ACHN (cell line): Measurements from ENCODE around the gene NSUN2.
A peak's percentile ranks its signal among the peaks of the same experiment; 100 is the strongest.

Experiments
- DNase-seq: peaks from one replicate; pipeline ENCODE4 v3.0.0-alpha.2; 2015
- in situ Hi-C: cut with HindIII; loops from 2 replicates; pipeline ENCODE4 v1.10.0; 2017; ENCODE audit warnings: low sequenced_read_pairs, low pct_ligation_motif_present, low pct_unique_long_range_greater_than_20kb

NSUN2 gene

GRCh38 chr5:6592601-6593000 lies 40.2 kb downstream of the NSUN2 start:
- DNase-seq: no peak
- in situ Hi-C loops: no loop called here

DNA sequence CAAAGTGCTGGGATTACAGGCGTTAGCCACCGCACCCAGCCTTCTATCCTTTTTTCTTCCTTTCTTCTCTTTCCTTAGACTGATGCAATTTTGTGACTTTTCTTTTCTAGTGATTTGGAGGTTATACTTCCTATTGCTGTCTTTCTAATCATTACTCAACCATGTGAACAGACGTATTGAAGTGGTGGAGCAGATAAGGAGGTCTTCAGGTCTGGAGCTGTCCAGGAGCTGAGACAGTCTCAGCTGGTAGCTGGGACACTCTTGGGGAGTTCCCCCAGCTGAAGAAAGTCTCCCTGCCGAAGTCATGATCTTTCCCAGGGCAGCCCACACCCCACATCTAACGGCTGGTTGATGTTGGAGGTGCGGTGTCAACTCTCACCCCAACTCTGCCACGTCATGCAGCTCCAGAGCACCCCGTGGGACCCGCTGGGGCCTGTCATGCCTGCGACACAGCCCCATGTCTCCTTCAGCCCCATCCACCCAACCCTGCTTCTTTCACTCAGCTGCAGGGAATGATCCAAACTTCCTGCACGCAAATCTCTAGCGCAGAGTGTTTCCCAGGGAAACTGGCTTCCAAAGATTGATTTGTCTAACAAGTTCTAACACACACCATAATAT lies 41.1 kb downstream of the NSUN2 start:
- in situ Hi-C loops: no loop called here
- no peak for DNase-seq

GRCh38 chr5:6590581-6590980 lies 42.3 kb downstream of the NSUN2 start:
- in situ Hi-C loops: no loop called here
- DNase-seq: no peak

GRCh38 chr5:6587171-6587570 lies 45.7 kb downstream of the NSUN2 start:
- in situ Hi-C loops: no loop called here
- DNase-seq: no peak

DNA sequence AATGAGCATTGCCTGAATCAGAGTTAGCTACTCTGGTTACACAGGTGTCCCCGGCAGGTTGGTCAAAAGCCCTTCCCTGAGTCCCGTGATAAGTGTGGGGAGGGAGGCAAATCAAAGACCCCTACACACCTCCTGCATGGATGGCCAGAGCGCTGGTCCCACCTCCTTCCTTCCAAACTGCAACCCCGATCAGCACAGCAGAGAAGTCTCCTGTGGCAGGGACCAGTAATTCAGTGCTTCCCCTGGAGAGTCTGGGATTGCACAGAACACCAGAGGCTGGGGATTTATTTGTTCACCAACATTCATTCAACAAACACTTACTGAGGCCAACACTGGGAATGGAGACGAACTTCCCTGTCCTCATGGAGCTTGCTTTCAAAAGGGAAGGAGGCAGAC lies 46.2 kb downstream of the NSUN2 start:
- in situ Hi-C loops: no loop called here
- DNase-seq: no peak

DNA sequence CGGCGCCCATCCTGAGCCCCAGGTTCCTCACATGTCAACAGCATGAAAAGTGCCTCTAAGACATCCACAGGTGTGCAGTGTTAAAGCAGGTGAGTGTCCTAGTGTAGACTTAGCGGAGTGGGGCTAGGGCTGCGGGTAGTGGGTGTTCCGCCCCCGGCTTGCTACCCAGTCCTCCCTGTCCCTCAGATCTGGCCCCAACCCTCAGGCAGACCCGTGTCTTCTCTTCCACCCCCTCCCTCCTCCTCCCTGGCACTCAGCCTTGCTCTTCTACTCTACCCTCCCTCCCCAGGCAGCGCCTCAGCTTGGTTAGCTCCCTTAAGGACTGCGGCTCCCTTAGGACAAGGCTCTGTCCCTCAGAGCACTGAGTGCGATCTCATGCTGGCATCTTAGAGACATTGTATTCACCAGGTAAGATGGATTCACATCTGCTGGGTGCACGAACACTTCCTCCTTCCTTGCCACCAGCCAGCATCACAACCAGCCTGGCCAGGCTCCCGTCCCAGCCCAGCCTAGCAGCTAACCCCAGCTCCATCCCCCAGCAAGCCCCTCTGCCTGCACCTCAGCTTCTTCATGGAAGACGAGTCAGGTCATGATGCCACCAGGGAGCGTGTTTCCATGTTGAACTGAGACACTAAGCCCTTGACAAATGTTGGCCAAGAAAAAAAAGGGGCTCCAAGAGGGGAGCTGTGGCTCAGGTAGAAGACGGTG lies 46.8 kb downstream of the NSUN2 start:
- in situ Hi-C loops: no loop called here
- no peak for DNase-seq

DNA sequence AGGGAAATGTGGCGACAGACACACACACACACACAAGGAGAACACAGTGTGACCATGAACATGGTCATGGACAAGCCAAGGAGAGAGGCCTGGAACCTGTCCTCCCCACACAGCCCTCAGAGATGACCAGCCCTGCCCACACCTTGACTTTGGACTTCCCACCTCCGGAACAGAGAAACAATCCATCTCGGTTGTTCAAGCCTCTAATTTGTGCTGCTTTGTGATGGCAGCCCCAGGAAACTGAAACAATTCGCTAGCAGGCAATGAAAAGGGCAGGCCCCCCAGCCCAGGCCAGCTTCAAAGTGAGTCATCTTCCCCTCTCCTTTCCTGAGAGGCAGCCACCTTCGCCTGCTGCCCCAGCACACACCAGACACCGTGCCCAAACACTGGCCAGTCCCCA lies 47.7 kb downstream of the NSUN2 start:
- in situ Hi-C loops: no loop called here
- DNase-seq: no peak

- DNase-seq: no peak
- in situ Hi-C loops: no loop called here
Measured at GRCh38 chr5:6584727-6585126, 48.1 kb downstream of the NSUN2 start.

DNA sequence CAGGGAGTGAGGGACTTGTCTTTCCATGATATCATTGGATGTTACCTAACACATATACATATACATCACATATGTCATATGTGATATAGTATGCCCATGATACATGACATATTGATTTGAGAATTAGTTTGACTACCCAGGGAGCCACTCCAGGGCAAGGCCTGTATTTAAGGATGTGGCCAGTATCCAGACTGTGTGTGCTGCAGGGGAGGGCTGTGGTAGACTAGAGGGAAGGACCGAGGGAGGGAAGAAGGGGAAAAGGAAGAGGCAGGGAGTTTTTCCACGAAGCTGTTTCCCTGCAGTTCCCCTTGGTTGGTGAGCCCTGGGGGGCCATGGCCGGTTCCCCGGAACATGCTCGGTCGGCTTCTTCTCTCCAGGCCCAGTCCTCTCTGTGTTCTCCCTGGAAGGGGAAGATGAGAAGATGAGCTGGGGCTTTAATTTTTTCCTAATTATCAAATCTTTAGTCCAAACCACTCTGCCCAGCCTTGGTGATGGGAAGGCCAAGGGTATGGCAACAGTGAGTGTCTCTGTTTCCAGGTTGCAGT lies 48.7 kb downstream of the NSUN2 start:
- no peak for DNase-seq
- in situ Hi-C loops: no loop called here

DNA sequence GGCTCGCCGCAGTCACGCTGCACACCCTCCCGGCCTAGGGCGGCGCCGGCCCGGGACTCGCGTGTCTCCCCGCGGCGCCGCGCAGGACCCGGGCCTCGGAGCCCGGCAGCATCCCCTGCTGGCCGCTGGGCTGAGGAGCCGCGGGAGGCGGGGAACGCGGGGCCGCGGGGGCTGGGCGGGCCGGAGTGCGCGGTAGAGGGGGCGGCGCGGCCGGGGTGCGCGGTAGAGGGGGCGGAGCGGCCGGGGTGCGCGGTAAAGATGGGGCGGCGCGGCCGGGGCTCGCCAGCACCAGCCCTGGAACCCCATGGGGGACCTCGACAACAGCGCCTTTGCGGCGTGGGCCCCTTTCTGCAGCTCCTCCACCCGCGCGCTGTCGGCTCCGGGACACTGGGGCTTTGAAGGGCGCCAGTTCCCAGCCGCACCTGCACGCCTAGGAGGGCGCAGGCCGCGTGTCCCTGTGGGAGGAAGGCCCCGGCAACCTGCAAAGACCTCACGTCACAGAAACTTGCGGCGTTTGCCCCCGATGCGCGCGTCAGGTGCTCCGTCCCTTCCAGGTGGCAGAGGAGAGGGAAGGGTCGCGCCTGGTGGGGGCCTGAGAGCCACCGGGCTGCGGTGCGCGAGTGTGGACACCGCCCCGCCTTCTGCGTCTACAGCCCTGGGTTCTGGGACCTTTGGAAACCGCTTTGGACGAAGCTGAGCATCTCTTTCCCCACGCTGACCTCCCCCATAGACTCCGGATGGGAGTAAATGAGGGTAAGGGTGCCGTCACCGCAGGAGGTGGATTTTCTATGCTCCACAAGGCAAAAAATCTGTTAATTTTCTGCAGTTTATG lies 49.6 kb downstream of the NSUN2 start:
- peak; percentile 41 for DNase-seq
- in situ Hi-C loops: no loop called here

DNA sequence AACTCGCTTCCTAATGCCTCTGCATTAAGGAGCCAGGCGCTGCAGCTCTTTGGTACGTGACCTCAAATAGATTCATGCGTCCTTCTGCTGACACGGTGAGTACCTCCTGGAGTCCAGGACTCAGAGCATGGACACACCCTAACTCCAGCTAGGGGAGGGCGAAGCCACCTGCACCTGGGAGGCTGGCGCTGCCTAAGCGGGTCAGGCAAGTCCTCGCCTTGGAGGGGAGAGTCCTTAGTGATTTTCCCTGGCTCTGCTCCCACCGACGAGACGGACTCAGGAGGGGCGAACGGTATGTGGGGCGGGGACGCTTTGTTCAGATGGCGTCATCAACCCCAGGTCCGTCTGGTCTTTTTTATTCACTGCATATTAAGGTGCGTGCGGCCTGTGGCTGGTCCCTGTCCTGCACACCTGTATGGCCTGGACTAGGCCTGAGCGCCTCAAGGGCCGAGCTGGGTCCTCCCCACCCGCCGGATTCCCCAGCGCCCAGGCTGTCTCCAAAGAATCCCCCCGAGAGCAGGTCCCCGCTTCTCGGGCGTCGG lies 50.3 kb downstream of the NSUN2 start:
- DNase-seq: no peak
- in situ Hi-C loops: no loop called here

DNA sequence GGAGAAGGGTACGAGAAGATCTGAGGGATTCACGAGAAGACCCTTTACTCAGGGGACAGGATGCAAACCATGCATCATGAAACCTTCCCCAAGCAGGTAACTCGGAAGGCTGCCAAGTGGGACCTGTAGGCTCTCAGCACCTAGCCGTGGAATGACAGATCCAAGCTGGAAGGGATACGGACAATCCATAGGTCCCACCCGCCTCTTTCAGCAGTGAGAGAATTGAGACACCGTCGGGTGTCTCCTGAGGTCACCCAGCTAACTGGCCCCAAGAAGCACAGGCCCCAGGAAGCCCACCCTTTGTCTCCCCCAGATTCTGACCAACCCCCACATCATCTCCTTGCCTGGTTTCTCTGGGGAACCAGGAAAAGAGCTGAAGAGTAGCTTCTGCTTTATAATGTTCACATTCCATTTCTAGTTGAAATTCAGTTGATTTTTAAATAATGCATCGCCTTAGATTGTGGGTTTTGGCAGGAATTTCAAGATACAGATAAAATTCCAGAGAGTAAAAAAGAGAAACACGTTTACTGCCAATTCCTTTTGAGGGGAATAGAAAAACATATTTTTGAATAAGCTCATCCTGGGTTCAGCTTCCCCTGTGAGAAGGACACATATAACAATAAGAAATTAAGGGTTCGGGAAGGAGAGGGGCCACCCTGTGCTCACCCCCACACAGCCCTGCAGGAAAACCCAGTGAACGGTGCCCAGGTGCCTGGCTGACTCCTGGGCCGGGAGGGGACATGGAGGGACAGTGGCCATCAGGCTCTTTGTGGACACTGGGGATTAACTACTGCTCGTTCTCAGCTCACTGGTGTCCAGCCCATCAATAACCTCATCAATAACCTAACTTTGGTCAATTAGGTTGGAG lies 51.1 kb downstream of the NSUN2 start:
- DNase-seq: no peak
- in situ Hi-C loops: no loop called here

GRCh38 chr5:6581090-6581489 lies 51.8 kb downstream of the NSUN2 start:
- in situ Hi-C loops: no loop called here
- DNase-seq: no peak

- no peak for DNase-seq
- in situ Hi-C loops: no loop called here
Measured at GRCh38 chr5:6579535-6579934, 53.3 kb downstream of the NSUN2 start.

- in situ Hi-C loops: no loop called here
- DNase-seq: no peak
Measured at GRCh38 chr5:6578676-6579343, 54.0 kb downstream of the NSUN2 start.

- in situ Hi-C loops: no loop called here
- DNase-seq: peak; percentile 39
Measured at GRCh38 chr5:6576861-6577501, 55.9 kb downstream of the NSUN2 start.

DNA sequence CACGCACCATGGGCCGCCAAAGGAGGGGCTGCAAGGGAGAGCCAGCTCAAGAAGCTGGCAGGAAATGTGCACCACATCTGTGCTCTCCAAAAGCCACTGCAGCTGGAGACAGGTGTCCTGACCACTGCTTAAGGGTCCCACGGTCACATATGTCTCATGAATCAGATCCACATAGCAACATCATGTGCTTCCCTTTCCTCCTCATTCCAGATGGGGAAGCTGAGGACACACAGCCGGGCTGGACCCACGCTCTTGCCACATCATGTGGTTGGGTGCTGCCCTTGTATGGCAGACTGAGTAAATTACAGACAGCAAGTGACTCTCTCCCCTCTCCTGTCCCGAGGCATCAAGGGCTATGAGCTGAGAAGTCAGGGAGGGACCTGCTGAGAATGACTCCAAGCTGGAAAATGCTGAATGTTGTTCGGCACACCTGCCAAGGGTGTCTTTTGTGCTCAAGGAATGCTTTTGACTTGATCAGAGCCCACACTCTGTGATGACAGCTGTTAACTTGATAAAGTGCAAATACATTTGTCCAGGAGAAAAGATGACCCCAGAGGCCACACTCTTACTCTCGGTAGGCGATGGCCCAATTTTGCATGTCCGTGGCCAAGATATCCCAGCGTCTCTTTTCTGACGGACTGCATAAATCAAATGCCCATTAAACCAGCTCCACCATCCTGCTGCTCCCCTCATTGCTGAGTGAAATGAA lies 58.2 kb downstream of the NSUN2 start:
- in situ Hi-C loops: no loop called here
- DNase-seq: no peak
